H9 (cell line): Measurements from ENCODE around the gene PTF1A. TPM values are rescaled to one million over a fixed set of nuclear protein-coding genes. Genes with fewer than 3 reads are reported as not detected.

ENCODE experiments used
- DNase-seq: peaks from one replicate; pipeline ENCODE4 v3.0.0-alpha.2; 2017
- H2AFZ ChIP-seq: one replicate; pipeline ENCODE4 v1.6.1; 2013; ENCODE audit warnings: mild to moderate bottlenecking, low read length, control low read depth, moderate library complexity
- H2AK5ac ChIP-seq: 2 replicates; pipeline ENCODE4 v1.6.1; 2013; ENCODE audit warnings: low read length, control low read depth, mixed read lengths; ENCODE audit not compliant: insufficient read length
- H2BK120ac ChIP-seq: one replicate; pipeline ENCODE4 v1.6.1; 2013; ENCODE audit warnings: low read depth, mild to moderate bottlenecking, low read length, control low read depth, inconsistent platforms; ENCODE audit not compliant: poor library complexity, severe bottlenecking
- H2BK12ac ChIP-seq: 2 replicates; pipeline ENCODE4 v1.6.1; 2013; ENCODE audit warnings: low read length, control low read depth, mixed read lengths, low read depth; ENCODE audit not compliant: insufficient read length
- H2BK15ac ChIP-seq: 2 replicates; pipeline ENCODE4 v1.6.1; 2013; ENCODE audit warnings: low read depth, low read length, control low read depth
- H2BK20ac ChIP-seq: one replicate; pipeline ENCODE4 v1.6.1; 2013; ENCODE audit warnings: low read depth, mild to moderate bottlenecking, low read length, control low read depth, inconsistent platforms; ENCODE audit not compliant: poor library complexity, severe bottlenecking
- H2BK5ac ChIP-seq: 2 replicates; pipeline ENCODE4 v1.6.1; 2013; ENCODE audit warnings: low read length, control low read depth, mixed read lengths; ENCODE audit not compliant: insufficient read length
- H3K14ac ChIP-seq: 2 replicates; pipeline ENCODE4 v1.6.1; 2013; ENCODE audit warnings: low read length, control low read depth; ENCODE audit not compliant: insufficient read depth
- H3K18ac ChIP-seq: 2 replicates; pipeline ENCODE4 v1.6.1; 2013; ENCODE audit warnings: low read depth, mild to moderate bottlenecking, mixed read lengths, low read length, control low read depth; ENCODE audit not compliant: insufficient read length
- H3K23ac ChIP-seq: 2 replicates; pipeline ENCODE4 v1.6.1; 2013; ENCODE audit warnings: low read length, control low read depth, mixed read lengths, low read depth; ENCODE audit not compliant: insufficient read length
- H3K23me2 ChIP-seq: 2 replicates; pipeline ENCODE4 v1.6.1; 2013; ENCODE audit warnings: low read depth, mild to moderate bottlenecking, mixed read lengths, low read length, control low read depth; ENCODE audit not compliant: insufficient read length, poor library complexity, severe bottlenecking
- H3K27ac ChIP-seq: 2 replicates; pipeline ENCODE4 v1.5.1; 2013; ENCODE audit warnings: low read length, control low read depth, mixed read lengths, low read depth; ENCODE audit not compliant: insufficient read length
- H3K27me3 ChIP-seq: 2 replicates; pipeline ENCODE4 v1.6.1; 2013; ENCODE audit warnings: low read length, control low read depth, inconsistent platforms; ENCODE audit not compliant: insufficient read depth
- H3K4ac ChIP-seq: 2 replicates; pipeline ENCODE4 v1.6.1; 2013; ENCODE audit warnings: low read depth, mild to moderate bottlenecking, control low read depth, inconsistent platforms, low read length, moderate library complexity
- H3K4me1 ChIP-seq: 2 replicates; pipeline ENCODE4 v1.6.1; 2013; ENCODE audit warnings: low read length, control low read depth, inconsistent platforms; ENCODE audit not compliant: insufficient read depth
- H3K4me2 ChIP-seq: 2 replicates; pipeline ENCODE4 v1.6.1; 2013; ENCODE audit warnings: low read length, control low read depth, mixed read lengths; ENCODE audit not compliant: insufficient read length, insufficient read depth
- H3K56ac ChIP-seq: 2 replicates; pipeline ENCODE4 v1.6.1; 2013; ENCODE audit warnings: low read depth, mild to moderate bottlenecking, mixed read lengths, low read length, control low read depth; ENCODE audit not compliant: insufficient read length
- H3K79me1 ChIP-seq: 2 replicates; pipeline ENCODE4 v1.6.1; 2013; ENCODE audit warnings: low read depth, mild to moderate bottlenecking, moderate library complexity, low read length, control low read depth, inconsistent platforms; ENCODE audit not compliant: insufficient read depth, poor library complexity, severe bottlenecking
- H3K79me2 ChIP-seq: 2 replicates; pipeline ENCODE4 v1.6.1; 2013; ENCODE audit warnings: low read length, control low read depth, inconsistent platforms; ENCODE audit not compliant: insufficient read depth
- H3K9ac ChIP-seq: 2 replicates; pipeline ENCODE4 v1.6.1; 2013; ENCODE audit warnings: low read length, control low read depth, mixed read lengths; ENCODE audit not compliant: insufficient read length; ENCODE audit errors: extremely low read depth
- H3K9me3 ChIP-seq: one replicate; pipeline ENCODE4 v1.6.1; 2013; ENCODE audit warnings: low read depth, low read length, inconsistent platforms; ENCODE audit not compliant: control insufficient read depth
- H3T11ph ChIP-seq: one replicate; pipeline ENCODE4 v1.6.1; 2013; ENCODE audit warnings: mild to moderate bottlenecking, low read length, control low read depth, inconsistent platforms
- H4K20me1 ChIP-seq: one replicate; pipeline ENCODE4 v1.6.1; 2013; ENCODE audit not compliant: control insufficient read depth, insufficient read length, insufficient read depth
- H4K5ac ChIP-seq: 2 replicates; pipeline ENCODE4 v1.6.1; 2013; ENCODE audit warnings: low read depth, mild to moderate bottlenecking, mixed read lengths, low read length, control low read depth; ENCODE audit not compliant: insufficient read length
- H4K8ac ChIP-seq: replicated peaks from 2 replicates; pipeline ENCODE4 v1.6.1; 2013; ENCODE audit warnings: low read length, control low read depth, mixed read lengths, low read depth; ENCODE audit not compliant: insufficient read length
- H4K91ac ChIP-seq: 2 replicates; pipeline ENCODE4 v1.6.1; 2013; ENCODE audit warnings: low read depth, mild to moderate bottlenecking, moderate library complexity, mixed read lengths, low read length, control low read depth; ENCODE audit not compliant: insufficient read length
- H3K27ac Mint-ChIP-seq, 3 experiments: 2 replicates in 2 of 3; 3 replicates in 1 of 3; pipeline ENCODE4 v1.8.0; 2020 to 2021; ENCODE audit warnings: mixed read lengths in 3 of 3, mild to moderate bottlenecking in 1 of 3, moderate library complexity in 1 of 3
- H3K27me3 Mint-ChIP-seq: 2 replicates; pipeline ENCODE4 v1.8.0; 2021; ENCODE audit warnings: low read depth, mild to moderate bottlenecking, moderate library complexity, mixed read lengths
- H3K36me3 Mint-ChIP-seq, 3 experiments: 2 replicates in 2 of 3; 3 replicates in 1 of 3; pipeline ENCODE4 v1.8.0; 2020 to 2021; ENCODE audit warnings: low read depth in 3 of 3, mixed read lengths in 3 of 3; ENCODE audit not compliant: insufficient read depth in 1 of 3
- H3K4me1 Mint-ChIP-seq, 2 experiments: 2 replicates each; pipeline ENCODE4 v1.8.0; 2020; ENCODE audit warnings: mixed read lengths in 2 of 2
- H3K4me3 Mint-ChIP-seq, 2 experiments: 2 replicates in 1 of 2; 3 replicates in 1 of 2; pipeline ENCODE4 v1.8.0; 2020 to 2021; ENCODE audit warnings: mild to moderate bottlenecking in 2 of 2, mixed read lengths in 2 of 2, moderate library complexity in 1 of 2
- H3K9me3 Mint-ChIP-seq, 2 experiments: 2 replicates in 1 of 2; 3 replicates in 1 of 2; pipeline ENCODE4 v1.8.0; 2020; ENCODE audit warnings: mild to moderate bottlenecking in 2 of 2, mixed read lengths in 2 of 2, moderate library complexity in 1 of 2
- WGBS: extraction: QIAGEN DNeasy Blood & Tissue Kit; methylation state at CpG from one replicate; pipeline ENCODE4 v1.1.7; 2013; ENCODE audit warnings: missing lambda C conversion rate, low lambda C conversion rate, mixed read lengths; ENCODE audit not compliant: insufficient read length; ENCODE audit errors: extremely low coverage; 5-methylcytosine and 5-hydroxymethylcytosine counted together
- total RNA-seq: library from RNA; stranded (reverse); gene quantifications from 2 replicates; pipeline ENCODE4 v1.2.1, GENCODE V29; 2021
- TF ChIP-seq, protein P1 (sequence below): fragments of 200-600 bp; sonication (generic); conservative IDR thresholded peaks from 3 replicates; pipeline ENCODE4 v1.8.0; 2021; ENCODE audit warnings: antibody characterized with exemption, mild to moderate bottlenecking

The PTF1A gene
- total RNA-seq, 1 experiment from 2014 or later, result not detected

DNA sequence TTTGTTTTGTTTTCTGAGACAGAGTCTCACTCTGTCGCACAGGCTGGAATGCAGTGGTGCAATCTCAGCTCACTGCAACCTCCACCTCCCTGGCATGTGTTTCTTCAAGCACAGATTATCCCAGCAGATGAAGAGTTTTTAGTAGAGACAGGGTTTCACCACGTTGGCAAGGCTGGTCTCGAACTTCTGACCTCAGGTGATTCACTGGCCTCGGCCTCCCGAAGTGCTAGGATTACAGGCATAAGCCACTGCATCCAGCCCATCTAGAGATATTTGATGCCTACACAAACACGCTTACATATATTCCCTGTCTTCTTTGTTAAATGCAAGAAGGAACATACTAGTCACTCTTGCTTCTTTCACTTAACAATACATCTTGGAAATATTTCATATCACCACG, 5.9 kb upstream of the PTF1A start:
- no peak overlapping the region for H2AFZ ChIP-seq
- H4K8ac ChIP-seq, result no peak overlapping the region
- no peak overlapping the region for H3K18ac ChIP-seq
- H3K27me3 ChIP-seq, result peaks cover 54% of the 10 kb centered on the region
- no CpG with 5 or more reads among the region's 7 CpGs for WGBS
- no peak overlapping the region for H2BK12ac ChIP-seq
- H3K9me3 ChIP-seq, result no peaks in the 10 kb centered on the region
- H3K27ac ChIP-seq, result no peak overlapping the region
- peaks cover 3% of the 10 kb centered on the region for H4K20me1 ChIP-seq
- H3K36me3 Mint-ChIP-seq, result peaks cover 0 to 2% (median 0%) of the 10 kb centered on the region in 3 experiments; a peak in 1 of 7 replicates
- DNase-seq, result no peak
- H3K27me3 Mint-ChIP-seq, result peaks cover 97% of the 10 kb centered on the region
- H2AK5ac ChIP-seq, result no peak overlapping the region
- H3T11ph ChIP-seq, result no peak overlapping the region
- H2BK20ac ChIP-seq, result no peak overlapping the region
- H3K4ac ChIP-seq, result no peak overlapping the region
- H3K56ac ChIP-seq, result no peak overlapping the region
- no peak overlapping the region for H2BK120ac ChIP-seq
- no peak overlapping the region for H2BK5ac ChIP-seq
- H3K79me1 ChIP-seq, result no peaks in the 10 kb centered on the region
- H3K79me2 ChIP-seq, result no peaks in the 10 kb centered on the region
- H3K27ac Mint-ChIP-seq, result no peak overlapping the region
- H4K91ac ChIP-seq, result no peak overlapping the region
- H3K9ac ChIP-seq, result no peak overlapping the region
- H2BK15ac ChIP-seq, result no peak overlapping the region
- H3K4me3 Mint-ChIP-seq, result no peak overlapping the region
- no peak overlapping the region for H4K5ac ChIP-seq
- H3K9me3 Mint-ChIP-seq, result peaks cover 0 to 3% of the 10 kb centered on the region in 2 experiments; a peak in 3 of 5 replicates
- H3K14ac ChIP-seq, result no peak overlapping the region
- H3K4me2 ChIP-seq, result no peak overlapping the region
- H3K4me1 Mint-ChIP-seq, result peaks cover 20 to 26% of the 10 kb centered on the region in 2 experiments
- no peak overlapping the region for H3K23ac ChIP-seq
- 0 out of 2 replicates have a peak, but pooled peaks cover 2% of the 10 kb centered on the region for H3K4me1 ChIP-seq
- TF ChIP-seq, protein P1, sequence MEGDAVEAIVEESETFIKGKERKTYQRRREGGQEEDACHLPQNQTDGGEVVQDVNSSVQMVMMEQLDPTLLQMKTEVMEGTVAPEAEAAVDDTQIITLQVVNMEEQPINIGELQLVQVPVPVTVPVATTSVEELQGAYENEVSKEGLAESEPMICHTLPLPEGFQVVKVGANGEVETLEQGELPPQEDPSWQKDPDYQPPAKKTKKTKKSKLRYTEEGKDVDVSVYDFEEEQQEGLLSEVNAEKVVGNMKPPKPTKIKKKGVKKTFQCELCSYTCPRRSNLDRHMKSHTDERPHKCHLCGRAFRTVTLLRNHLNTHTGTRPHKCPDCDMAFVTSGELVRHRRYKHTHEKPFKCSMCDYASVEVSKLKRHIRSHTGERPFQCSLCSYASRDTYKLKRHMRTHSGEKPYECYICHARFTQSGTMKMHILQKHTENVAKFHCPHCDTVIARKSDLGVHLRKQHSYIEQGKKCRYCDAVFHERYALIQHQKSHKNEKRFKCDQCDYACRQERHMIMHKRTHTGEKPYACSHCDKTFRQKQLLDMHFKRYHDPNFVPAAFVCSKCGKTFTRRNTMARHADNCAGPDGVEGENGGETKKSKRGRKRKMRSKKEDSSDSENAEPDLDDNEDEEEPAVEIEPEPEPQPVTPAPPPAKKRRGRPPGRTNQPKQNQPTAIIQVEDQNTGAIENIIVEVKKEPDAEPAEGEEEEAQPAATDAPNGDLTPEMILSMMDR, result no peak
- H3K23me2 ChIP-seq, result peaks cover 3% of the 10 kb centered on the region
